ENCODE results near the gene BORCS8. TPM values are rescaled to one million over a fixed set of nuclear protein-coding genes. Genes with fewer than 3 reads are reported as not detected.

Gene BORCS8
- total and polyA plus RNA-seq, 2 donors (not counting 3 experiments of a cell fraction or from before 2014, with no cell fraction given), result 37.4 to 45.8 TPM

GRCh38 chr19:19162495-19162894 lies 29.5 kb downstream of the BORCS8 start:
- H3K4me1 ChIP-seq (ENCODE audit: control insufficient read depth, extremely low read depth, insufficient read depth, low read length), result no peaks in the 10 kb centered on the region
- H3K9ac ChIP-seq (replicated peaks; ENCODE audit: extremely low read depth, insufficient read depth, low read length), result no peak overlapping the region
- BruUV-seq (replicated peaks), result no TSS peak
- no peaks in the 10 kb centered on the region for H3K36me3 ChIP-seq (ENCODE audit: control insufficient read depth in 2 of 2, extremely low read depth in 1 of 2, insufficient read depth in 2 of 2, low read length in 2 of 2)
- dilution Hi-C loops (cut with MboI; ENCODE audit: extremely low pct_ligation_motif_present, low sequenced_read_pairs), result no loop called here
- DNase-seq (ENCODE audit: low read depth, low spot score) (no peak), FAIRE-seq (no peak)
- no peaks in the 10 kb centered on the region for H4K20me1 ChIP-seq (replicated peaks; ENCODE audit: control insufficient read depth, extremely low read depth, insufficient read depth, low read length)
- H3K9me1 ChIP-seq (replicated peaks; ENCODE audit: control insufficient read depth, extremely low read depth, insufficient read depth, low read length), result no peaks in the 10 kb centered on the region
- no peak overlapping the region for H3K4me3 ChIP-seq (replicated peaks in 1 of 3; ENCODE audit: insufficient read depth in 1 of 3, low read depth in 1 of 3, low read length in 3 of 3)
- intact Hi-C loops (cut with micrococcal nuclease), result no loop called here
- no peak for TF ChIP-seq CTCF (IDR thresholded peaks at IDR 0.05; ENCODE audit: extremely low read depth in 1 of 2, insufficient read depth in 1 of 2, low read depth in 1 of 2, low read length in 2 of 2)
- no peak for TF ChIP-seq POLR2AphosphoS5 (IDR thresholded peaks at IDR 0.05; ENCODE audit: insufficient read depth, low read depth, low read length)
- no peak for TF ChIP-seq EZH2 (IDR thresholded peaks at IDR 0.05; ENCODE audit: borderline replicate concordance, low read depth, low read length, severe bottlenecking)
- TF ChIP-seq POLR2A (IDR thresholded peaks at IDR 0.05; ENCODE audit: low read depth, low read length), result no peak
- TF ChIP-seq GATA2 (IDR thresholded peaks at IDR 0.05; ENCODE audit: insufficient read depth, insufficient read length, low read depth, low read length), result no peak
- TF ChIP-seq JUN (IDR thresholded peaks at IDR 0.05; ENCODE audit: borderline replicate concordance, insufficient read depth, insufficient read length, low read depth), result no peak
- TF ChIP-seq FOS (IDR thresholded peaks at IDR 0.05; ENCODE audit: borderline replicate concordance, insufficient read depth, low read length), result no peak
- TF ChIP-seq MYC (IDR thresholded peaks at IDR 0.05; ENCODE audit: low read depth, low read length), result no peak
- POLR2A ChIA-PET, result no interaction called here
- H3K27me3 ChIP-seq (ENCODE audit: control insufficient read depth in 2 of 2, insufficient read depth in 2 of 2, low read length in 2 of 2), result no peaks in the 10 kb centered on the region
- no peaks in the 10 kb centered on the region for H3K9me3 ChIP-seq (replicated peaks; ENCODE audit: control insufficient read depth, insufficient read depth, low read length)
- CTCF ChIA-PET, result interaction anchor here (4.6 kb wide), 1 partner anchor 12 kb away, joined by 17 read pairs; no protein-coding TSS in a partner anchor
- no peaks in the 10 kb centered on the region for H3K79me2 ChIP-seq (ENCODE audit: control insufficient read depth, insufficient read depth, low read length)
- no peak overlapping the region for H3K4me2 ChIP-seq (ENCODE audit: insufficient read depth, low read length)
- H3K27ac ChIP-seq (ENCODE audit: insufficient read depth, low read depth, low read length), result no peak overlapping the region
- no peak overlapping the region for H2AFZ ChIP-seq (ENCODE audit: low read depth, low read length)
